GM12892 (cell line): ENCODE measurements around the gene C2orf92.

Experiments used
- POLR2A ChIP-seq: IDR thresholded peaks from 2 replicates; pipeline ENCODE4 v1.6.1; 2011; ENCODE audit warnings: low read depth, low read length, control low read depth
- POLR2AphosphoS5 ChIP-seq: IDR thresholded peaks from 2 replicates; pipeline ENCODE4 v1.6.1; 2011; ENCODE audit warnings: low read depth, low read length, control low read depth
- TAF1 ChIP-seq: IDR thresholded peaks from 2 replicates; pipeline ENCODE4 v1.6.1; 2011; ENCODE audit warnings: low read depth, mild to moderate bottlenecking, control low read depth, low read length, borderline replicate concordance

DNA sequence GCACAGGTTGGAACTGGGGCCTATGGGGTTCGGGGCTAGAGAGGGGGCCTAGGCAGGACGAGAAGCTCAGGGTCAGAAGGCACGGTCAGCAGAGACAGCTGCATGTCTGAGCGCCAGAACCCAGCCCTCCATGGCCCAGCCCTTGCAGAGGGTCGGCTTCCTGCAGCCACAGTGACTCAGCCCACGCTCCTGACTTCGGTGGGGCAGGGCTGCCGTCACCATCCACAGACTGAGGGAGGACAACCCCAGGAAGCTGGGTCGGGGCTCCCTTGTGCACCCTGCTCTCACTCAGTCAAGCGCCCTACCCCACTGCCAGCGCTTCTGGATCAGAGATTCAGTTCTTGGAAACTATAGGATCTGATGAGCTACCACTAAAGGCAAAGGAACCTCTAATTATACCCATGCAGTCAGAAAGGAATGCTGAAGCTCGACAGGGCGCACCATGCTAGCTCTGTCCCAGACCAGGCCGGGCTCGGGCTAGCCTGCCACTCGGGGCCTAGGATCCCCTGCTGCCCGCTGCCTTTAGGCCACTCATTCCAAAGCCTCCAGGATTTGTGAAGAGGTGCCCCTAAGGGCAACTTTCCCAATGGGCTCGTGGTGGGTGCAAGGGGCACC is 8.6 kb upstream of the C2orf92 start:
- TF ChIP-seq TAF1 (no peak), POLR2A (no peak), POLR2AphosphoS5 (no peak)
